Glomerular endothelial cell (primary cell): ENCODE results near the gene OR51B2. TPM values are rescaled to one million over a fixed set of nuclear protein-coding genes. Genes with fewer than 3 reads are reported as not detected.
"Not testable (repeated sequence)": the region's sequence is repeated elsewhere in the genome, so short reads cannot be mapped to it uniquely, and the experiment has no call there.

Source experiments
- DNase-seq: peaks from one replicate; pipeline ENCODE4 v3.0.0-alpha.2; 2011; ENCODE audit warnings: low read depth, low spot score; ENCODE audit errors: extremely low read depth
- total RNA-seq: library from RNA; depleted of rRNA; stranded (reverse); fragments of >200 nt; gene quantifications from 2 replicates; pipeline ENCODE4 v1.2.3, GENCODE V29; 2015

OR51B2 gene
- total RNA-seq, 1 donor from 2014 or later: not detected

GRCh38 chr11:5313326-5314023, 10.6 kb downstream of the OR51B2 start:
- not testable (repeated sequence) for DNase-seq

- DNase-seq: no peak
Measured at GRCh38 chr11:5310423-5310822, 13.7 kb downstream of the OR51B2 start.

- DNase-seq: no peak
Measured at GRCh38 chr11:5307256-5308019, 16.7 kb downstream of the OR51B2 start.

GRCh38 chr11:5304046-5304445, 20.1 kb downstream of the OR51B2 start:
- no peak for DNase-seq

GRCh38 chr11:5303626-5304025, 20.5 kb downstream of the OR51B2 start:
- no peak for DNase-seq

- DNase-seq: no peak
Measured at GRCh38 chr11:5301846-5302245, 22.3 kb downstream of the OR51B2 start, which contains the start of gene OR51B4. TSS of gene OR51B4 (minus strand) at chr11:5301946. CDS start at chr11:5301946, 0 bp downstream.

GRCh38 chr11:5300251-5300650, 23.8 kb downstream of the OR51B2 start:
- DNase-seq: no peak

GRCh38 chr11:5298451-5298850, 25.6 kb downstream of the OR51B2 start:
- no peak for DNase-seq

GRCh38 chr11:5297721-5298323, 26.3 kb downstream of the OR51B2 start:
- no peak for DNase-seq

- DNase-seq: not testable (repeated sequence)
Measured at GRCh38 chr11:5294342-5294995, 29.6 kb downstream of the OR51B2 start.

GRCh38 chr11:5293028-5293427, 31.1 kb downstream of the OR51B2 start:
- DNase-seq: no peak

GRCh38 chr11:5291207-5291838, 32.8 kb downstream of the OR51B2 start:
- no peak for DNase-seq

GRCh38 chr11:5290106-5290505, 34.0 kb downstream of the OR51B2 start:
- DNase-seq: no peak

GRCh38 chr11:5289696-5290095, 34.4 kb downstream of the OR51B2 start:
- no peak for DNase-seq

GRCh38 chr11:5288906-5289550, 35.1 kb downstream of the OR51B2 start:
- DNase-seq: no peak

GRCh38 chr11:5288108-5288905, 35.8 kb downstream of the OR51B2 start:
- no peak for DNase-seq

- DNase-seq: no peak
Measured at GRCh38 chr11:5286901-5287300, 37.2 kb downstream of the OR51B2 start.

- DNase-seq: no peak
Measured at GRCh38 chr11:5286351-5286750, 37.7 kb downstream of the OR51B2 start.

GRCh38 chr11:5285703-5286340, 38.3 kb downstream of the OR51B2 start:
- DNase-seq: no peak
